Brain microvascular endothelial cell (primary cell): ENCODE measurements around the gene NBAS.

Source experiments
- DNase-seq: peaks from one replicate; pipeline ENCODE4 v3.0.0-alpha.2; 2020
- H3K27ac ChIP-seq: fragments of 250-450 bp; sonication (Bioruptor Pico); 2 replicates; pipeline ENCODE4 v1.5.1; 2020; ENCODE audit warnings: mild to moderate bottlenecking, moderate library complexity
- H3K27me3 ChIP-seq: fragments of 250-450 bp; sonication (Bioruptor Pico); replicated peaks from 2 replicates; pipeline ENCODE4 v1.5.1; 2020; ENCODE audit warnings: mild to moderate bottlenecking
- H3K36me3 ChIP-seq: fragments of 250-450 bp; sonication (Bioruptor Pico); replicated peaks from 2 replicates; pipeline ENCODE4 v1.5.1; 2020; ENCODE audit warnings: mild to moderate bottlenecking
- H3K4me3 ChIP-seq: 2 replicates; pipeline ENCODE4 v1.5.1; 2011; ENCODE audit warnings: low read depth, mild to moderate bottlenecking, control low read depth, low read length, moderate library complexity
- CTCF ChIP-seq: IDR thresholded peaks from 2 replicates; pipeline ENCODE4 v1.5.1; 2011; ENCODE audit warnings: low read depth, mild to moderate bottlenecking, moderate library complexity, low read length, control low read depth, inconsistent platforms; ENCODE audit errors: missing control alignments
- in situ Hi-C: cut with HindIII; loops from 2 replicates; pipeline ENCODE4 v1.10.0; 2017; ENCODE audit warnings: low sequenced_read_pairs, low pct_ligation_motif_present

NBAS gene

GRCh38 chr2:15271941-15272542 lies 289.1 kb downstream of the NBAS start:
- H3K27ac ChIP-seq: no peak overlapping the region
- in situ Hi-C loops: no loop called here
- peaks cover 3% of the 10 kb centered on the region for H3K36me3 ChIP-seq
- H3K27me3 ChIP-seq: no peaks in the 10 kb centered on the region
- TF ChIP-seq CTCF: no peak
- no peak for DNase-seq
- no peak overlapping the region for H3K4me3 ChIP-seq

- Histone ChIP-seq H3K27ac (no peak overlapping the region), H3K36me3 (peaks cover 3% of the 10 kb centered on the region), H3K4me3 (no peak overlapping the region), H3K27me3 (no peaks in the 10 kb centered on the region)
- TF ChIP-seq CTCF: no peak
- no peak for DNase-seq
- in situ Hi-C loops: no loop called here
Observed at GRCh38 chr2:15271276-15271675, 289.9 kb downstream of the NBAS start.

- Histone ChIP-seq H3K27me3 (no peaks in the 10 kb centered on the region), H3K36me3 (no peaks in the 10 kb centered on the region), H3K27ac (no peak overlapping the region), H3K4me3 (no peak overlapping the region)
- no peak for TF ChIP-seq CTCF
- in situ Hi-C loops: no loop called here
- DNase-seq: no peak
Observed at GRCh38 chr2:15269043-15269442, 292.1 kb downstream of the NBAS start.

GRCh38 chr2:15265889-15266288 lies 295.2 kb downstream of the NBAS start:
- Histone ChIP-seq H3K27me3 (no peaks in the 10 kb centered on the region), H3K27ac (no peak overlapping the region), H3K36me3 (no peaks in the 10 kb centered on the region), H3K4me3 (no peak overlapping the region)
- TF ChIP-seq CTCF: no peak
- in situ Hi-C loops: no loop called here
- no peak for DNase-seq

- Histone ChIP-seq H3K4me3 (no peak overlapping the region), H3K36me3 (no peaks in the 10 kb centered on the region), H3K27me3 (no peaks in the 10 kb centered on the region), H3K27ac (no peak overlapping the region)
- TF ChIP-seq CTCF: no peak
- in situ Hi-C loops: no loop called here
- no peak for DNase-seq
Observed at GRCh38 chr2:15263976-15264685, 297.0 kb downstream of the NBAS start.
